SU-DHL-6 (cell line): ENCODE data around the gene ASXL1.

Experiments
- H2AFZ ChIP-seq: fragments of 200-600 bp; sonication (generic); 2 replicates; pipeline ENCODE4 v1.6.1; 2014; ENCODE audit warnings: low read depth, mild to moderate bottlenecking, moderate library complexity, mixed read lengths, antibody characterized with exemption, low read length; ENCODE audit not compliant: severe bottlenecking
- H3F3A ChIP-seq: fragments of 200-600 bp; shearing (Covaris generic); 2 replicates; pipeline ENCODE4 v1.6.0; 2016; ENCODE audit warnings: antibody characterized with exemption, mild to moderate bottlenecking; ENCODE audit not compliant: insufficient read depth
- H3K27ac ChIP-seq: fragments of 200-600 bp; sonication (generic); 2 replicates; pipeline ENCODE4 v1.5.1; 2016; ENCODE audit warnings: low read depth, mild to moderate bottlenecking, low read length, moderate library complexity, mixed read lengths
- H3K27me3 ChIP-seq: fragments of 200-600 bp; sonication (generic), shearing (Covaris generic); 2 replicates; pipeline ENCODE4 v1.6.0; 2014; ENCODE audit warnings: mild to moderate bottlenecking, low read length
- H3K36me3 ChIP-seq: fragments of 200-600 bp; sonication (generic); 2 replicates; pipeline ENCODE4 v1.6.1; 2014; ENCODE audit warnings: mild to moderate bottlenecking, low read length, mixed read lengths
- H3K4me2 ChIP-seq: fragments of 300-600, 200-600 bp; shearing (Covaris generic), sonication (generic); 2 replicates; pipeline ENCODE4 v1.6.0; 2014; ENCODE audit warnings: low read length, low read depth, mild to moderate bottlenecking; ENCODE audit not compliant: poor library complexity, severe bottlenecking
- H3K4me3 ChIP-seq: fragments of 200-600 bp; sonication (generic); 2 replicates; pipeline ENCODE4 v1.5.1; 2014; ENCODE audit warnings: antibody characterized with exemption, low read length, mild to moderate bottlenecking, mixed read lengths; ENCODE audit not compliant: insufficient read depth, poor library complexity, severe bottlenecking
- H3K79me2 ChIP-seq: fragments of 200-600 bp; sonication (generic); 2 replicates; pipeline ENCODE4 v1.6.1; 2014; ENCODE audit warnings: mild to moderate bottlenecking, low read length, moderate library complexity; ENCODE audit not compliant: insufficient read depth
- H3K9ac ChIP-seq: fragments of 200-600 bp; sonication (generic); 2 replicates; pipeline ENCODE4 v1.7.0; 2014; ENCODE audit warnings: mild to moderate bottlenecking, low read length
- H3K9me2 ChIP-seq: fragments of 200-600 bp; sonication (generic); replicated peaks from 2 replicates; pipeline ENCODE4 v1.6.1; 2014; ENCODE audit warnings: low read length; ENCODE audit not compliant: insufficient read depth
- H3K9me3 ChIP-seq: fragments of 200-600 bp; sonication (generic); 2 replicates; pipeline ENCODE4 v1.6.1; 2014; ENCODE audit warnings: low read length, mixed read lengths; ENCODE audit not compliant: insufficient read depth
- H4K20me1 ChIP-seq: fragments of 200-600 bp; sonication (generic); 2 replicates; pipeline ENCODE4 v1.6.1; 2014; ENCODE audit warnings: low read depth, mild to moderate bottlenecking, antibody characterized with exemption, low read length, moderate library complexity, mixed read lengths
- CTCF ChIP-seq: fragments of 200-600 bp; sonication (generic); IDR thresholded peaks from one replicate; pipeline ENCODE4 v1.5.1; 2017; ENCODE audit warnings: antibody characterized with exemption, mild to moderate bottlenecking, low read length, moderate library complexity; ENCODE audit not compliant: insufficient read depth, poor library complexity, severe bottlenecking
- EZH2phosphoT487 ChIP-seq: fragments of 200-600 bp; sonication (generic), shearing (Covaris generic); conservative IDR thresholded peaks from 2 replicates; pipeline ENCODE4 v1.6.1; 2018; ENCODE audit warnings: mild to moderate bottlenecking, antibody characterized with exemption, low read length, moderate library complexity, mixed read lengths

ASXL1 gene

DNA sequence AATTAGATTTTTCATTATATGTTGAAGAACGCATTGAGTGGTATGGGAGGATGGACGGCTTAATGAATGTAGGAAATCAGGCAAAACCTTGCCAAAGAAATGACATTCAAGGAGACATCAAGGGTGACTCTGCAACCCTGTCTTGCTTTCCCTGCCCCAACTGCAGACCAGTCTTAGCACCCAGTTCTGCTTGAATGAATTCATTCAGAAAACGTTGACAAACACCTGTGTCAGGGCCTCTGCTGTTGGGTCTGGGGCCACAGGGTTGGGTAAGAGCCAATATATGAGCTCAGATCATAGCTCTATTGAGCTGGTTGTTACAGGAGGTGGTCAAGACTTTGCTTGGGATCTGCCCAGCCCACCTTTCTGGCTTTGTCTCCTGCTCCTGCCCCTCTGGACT is 7.7 kb upstream of the ASXL1 start:
- H3K27ac ChIP-seq: peak overlapping the region; percentile 88
- no peaks in the 10 kb centered on the region for H3K9me3 ChIP-seq
- TF ChIP-seq EZH2phosphoT487: no peak
- TF ChIP-seq CTCF: no peak
- no peaks in the 10 kb centered on the region for H3K9me2 ChIP-seq
- H3K36me3 ChIP-seq: no peaks in the 10 kb centered on the region
- H3K4me3 ChIP-seq: no peak overlapping the region
- peak overlapping the region; percentile 43 for H3K4me2 ChIP-seq
- no peak overlapping the region for H2AFZ ChIP-seq
- H3F3A ChIP-seq: peaks cover 21% of the 10 kb centered on the region
- no peaks in the 10 kb centered on the region for H4K20me1 ChIP-seq
- H3K9ac ChIP-seq: peak overlapping the region; percentile 30
- H3K27me3 ChIP-seq: no peaks in the 10 kb centered on the region
- no peaks in the 10 kb centered on the region for H3K79me2 ChIP-seq

- no peaks in the 10 kb centered on the region for H3K9me3 ChIP-seq
- no peak overlapping the region for H3K27ac ChIP-seq
- H3K4me2 ChIP-seq: no peak overlapping the region
- H3K27me3 ChIP-seq: no peaks in the 10 kb centered on the region
- no peaks in the 10 kb centered on the region for H3K79me2 ChIP-seq
- TF ChIP-seq EZH2phosphoT487: no peak
- no peak for TF ChIP-seq CTCF
- no peak overlapping the region for H3K4me3 ChIP-seq
- H3K36me3 ChIP-seq: no peaks in the 10 kb centered on the region
- no peaks in the 10 kb centered on the region for H3K9me2 ChIP-seq
- H3K9ac ChIP-seq: no peak overlapping the region
- H2AFZ ChIP-seq: no peak overlapping the region
- H4K20me1 ChIP-seq: no peaks in the 10 kb centered on the region
- peaks cover 34% of the 10 kb centered on the region for H3F3A ChIP-seq
These were observed 5.9 kb upstream of the ASXL1 start for GRCh38 chr20:32352121-32352720.

- H3K27me3 ChIP-seq: no peaks in the 10 kb centered on the region
- H2AFZ ChIP-seq: no peak overlapping the region
- H3K36me3 ChIP-seq: no peaks in the 10 kb centered on the region
- no peak overlapping the region for H3K9ac ChIP-seq
- H3K9me3 ChIP-seq: no peaks in the 10 kb centered on the region
- H3K4me3 ChIP-seq: no peak overlapping the region
- peaks cover 4% of the 10 kb centered on the region for H3K79me2 ChIP-seq
- peaks cover 32% of the 10 kb centered on the region for H3F3A ChIP-seq
- no peak for TF ChIP-seq EZH2phosphoT487
- TF ChIP-seq CTCF: no peak
- no peak overlapping the region for H3K27ac ChIP-seq
- H3K9me2 ChIP-seq: no peaks in the 10 kb centered on the region
- no peak overlapping the region for H3K4me2 ChIP-seq
- no peaks in the 10 kb centered on the region for H4K20me1 ChIP-seq
These were observed 4.2 kb upstream of the ASXL1 start for GRCh38 chr20:32353848-32354496.
